ENCODE results near the gene PLA2G4A.
"Not testable (repeated sequence)": the region's sequence is repeated elsewhere in the genome, so short reads cannot be mapped to it uniquely, and the experiment has no call there.

Gene PLA2G4A

DNA sequence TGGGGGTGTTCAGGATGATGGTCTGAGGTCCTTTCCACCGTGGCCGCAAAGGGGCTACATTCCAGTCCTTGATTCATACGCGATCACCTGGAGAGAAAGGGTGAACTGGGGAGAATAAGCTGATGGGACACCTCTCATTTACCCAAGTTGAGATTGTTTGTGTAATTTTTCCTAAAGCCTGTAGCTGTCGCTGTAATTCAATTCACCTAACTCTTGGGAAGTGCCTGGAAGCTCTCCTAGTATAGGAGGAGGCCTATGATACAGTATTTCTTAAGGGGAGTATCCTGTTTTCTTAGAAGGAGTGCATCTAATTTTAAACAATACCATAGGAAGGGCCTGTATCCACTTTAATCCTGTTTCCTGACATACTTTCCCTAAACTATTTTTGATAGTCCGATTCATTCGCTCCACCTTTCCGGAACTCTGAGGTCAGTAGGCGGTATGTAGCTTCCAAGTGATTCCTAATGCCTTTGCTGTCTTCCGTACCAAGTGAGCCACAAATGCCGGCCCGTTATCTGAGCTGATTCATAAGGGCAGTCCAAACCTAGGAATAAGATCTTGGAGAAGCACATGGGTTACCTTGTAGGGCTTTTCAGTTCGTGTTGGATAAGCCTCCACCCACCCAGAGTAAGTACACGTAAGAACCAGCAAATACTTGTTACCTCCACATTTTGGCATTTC, 88.5 kb downstream of the PLA2G4A start:
- not testable (repeated sequence) for DNase-seq

DNA sequence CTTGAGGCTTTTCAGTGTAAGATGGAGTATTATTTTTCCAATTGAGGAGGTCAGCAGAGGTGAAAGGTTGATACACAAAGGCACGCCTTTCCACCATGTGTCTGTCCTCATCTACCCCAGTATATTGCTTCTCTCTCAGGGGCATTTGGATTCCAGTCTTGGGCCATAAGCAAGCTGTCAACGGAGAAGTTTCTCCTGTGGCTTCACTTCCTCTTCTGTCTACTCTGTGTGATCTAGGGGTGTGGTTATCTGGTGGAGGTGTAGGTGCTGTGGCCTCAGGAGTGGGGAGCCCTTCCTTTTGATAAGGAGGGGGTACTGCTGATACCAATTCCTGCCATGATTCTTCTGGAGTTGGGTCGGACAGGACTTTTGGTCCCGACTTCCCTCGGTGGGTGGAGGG, 92.6 kb downstream of the PLA2G4A start:
- not testable (repeated sequence) for DNase-seq

DNA sequence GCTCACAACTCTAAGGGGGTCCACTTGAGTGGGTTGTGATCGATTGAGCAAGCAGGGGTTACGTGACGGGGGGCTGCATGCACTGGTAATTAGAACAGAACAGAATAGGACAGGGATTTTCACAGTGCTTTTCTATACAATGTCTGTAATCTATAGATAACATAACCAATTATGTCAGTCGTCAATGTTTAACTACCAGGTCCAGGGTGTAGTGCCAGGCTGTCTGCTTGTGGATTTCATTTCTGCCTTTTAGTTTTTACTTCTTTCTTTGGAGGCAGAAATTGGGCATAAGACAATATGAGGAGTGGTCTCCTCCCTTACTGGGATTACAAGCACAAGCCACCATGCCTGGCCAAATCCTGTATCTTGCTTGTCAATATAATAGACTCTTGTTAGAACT, 94.1 kb downstream of the PLA2G4A start:
- not testable (repeated sequence) for DNase-seq

DNA sequence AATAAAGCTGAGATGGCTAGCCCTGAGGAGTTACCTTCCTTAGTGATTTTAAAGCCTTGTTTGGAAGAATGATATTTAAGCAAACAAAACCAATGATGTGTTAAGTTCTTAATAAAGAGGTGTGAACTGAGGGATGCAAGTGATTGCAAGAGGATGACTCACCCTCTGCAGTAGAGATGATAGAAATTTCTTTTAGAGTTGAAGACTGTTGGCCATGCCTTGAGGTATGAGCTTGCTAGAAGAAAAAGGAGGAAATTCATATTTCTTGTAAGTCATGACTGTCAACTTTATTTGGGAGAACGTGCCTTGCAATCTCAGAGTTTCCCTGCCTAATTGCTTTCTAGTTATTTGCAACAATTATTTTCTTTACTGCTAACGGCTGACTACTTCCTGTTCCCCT, 94.7 kb downstream of the PLA2G4A start:
- DNase-seq: no peak

DNA sequence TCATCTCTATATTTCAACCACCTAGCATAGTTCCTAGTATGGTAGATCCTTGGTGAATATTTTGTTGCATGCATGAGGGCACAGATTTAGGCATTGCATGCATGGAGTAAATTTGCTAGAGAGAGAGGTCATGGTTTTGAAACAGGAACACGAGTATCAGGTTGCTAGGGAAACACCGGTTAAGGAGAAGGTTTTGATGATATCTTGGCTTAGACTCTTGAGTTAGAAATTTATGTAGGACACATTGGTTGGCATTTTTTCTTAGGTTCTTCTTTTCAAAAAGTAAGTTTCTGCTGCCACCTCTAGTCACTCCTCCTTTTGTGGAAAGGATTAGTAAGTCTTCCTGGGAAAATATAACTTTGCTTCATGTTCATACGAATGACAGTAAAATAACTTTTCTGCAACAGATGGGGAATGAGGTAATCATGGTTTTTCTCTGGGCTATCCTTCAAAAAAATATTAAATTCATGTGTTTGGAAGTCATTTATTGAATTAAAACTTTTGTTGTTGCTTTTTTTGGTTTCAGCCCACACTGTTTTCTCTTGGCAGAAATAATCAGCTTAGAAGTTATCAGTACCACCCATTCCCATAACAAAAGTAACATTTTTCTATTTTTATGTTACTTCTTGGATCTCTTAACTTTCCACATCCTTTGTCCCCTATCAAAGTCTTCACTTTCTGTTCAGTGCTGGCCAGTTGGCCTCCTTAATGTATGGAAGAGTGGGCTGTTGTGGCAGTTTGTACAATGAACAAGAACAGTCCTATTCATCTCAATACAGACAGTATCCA, 97.3 kb downstream of the PLA2G4A start:
- DNase-seq: no peak

DNA sequence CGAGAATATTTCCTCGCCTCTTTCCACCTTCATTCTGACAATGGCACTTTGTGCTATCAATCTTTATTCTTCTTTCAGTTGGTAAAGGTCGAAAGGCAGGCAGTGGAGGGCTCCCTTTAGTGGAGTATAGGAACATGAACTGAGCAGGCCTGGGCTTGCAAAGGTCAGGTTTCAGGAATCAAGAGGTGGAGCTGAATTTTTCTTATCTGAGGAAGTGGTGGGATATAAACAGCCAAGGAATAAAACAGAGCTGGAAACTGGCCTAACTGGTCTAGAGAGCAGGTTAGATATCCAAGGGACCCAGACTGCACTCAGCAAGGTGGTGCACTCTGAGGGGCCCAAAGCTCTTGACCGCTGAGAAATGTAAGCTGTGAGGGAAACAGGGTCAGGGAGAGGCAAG, 99.1 kb downstream of the PLA2G4A start:
- DNase-seq: no peak

DNA sequence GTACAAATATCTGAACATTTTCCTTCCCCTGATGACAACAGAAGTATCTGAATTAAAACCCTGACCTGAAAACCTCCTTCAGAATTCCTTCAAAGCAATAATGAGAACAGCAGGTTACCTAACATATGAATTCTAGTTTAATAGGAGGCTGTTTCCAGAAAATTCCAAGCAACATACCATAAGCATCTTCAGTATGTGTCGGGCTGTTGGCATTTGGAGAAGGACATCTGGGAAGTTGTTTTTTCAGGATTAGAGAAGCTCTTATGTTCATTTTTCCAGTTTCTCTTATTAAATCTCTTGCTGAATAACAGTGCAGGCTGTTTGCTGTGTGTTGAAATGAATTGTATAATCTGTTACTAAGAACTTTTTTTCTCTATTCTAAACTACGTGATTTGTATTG, 101.5 kb downstream of the PLA2G4A start:
- DNase-seq: no peak

DNA sequence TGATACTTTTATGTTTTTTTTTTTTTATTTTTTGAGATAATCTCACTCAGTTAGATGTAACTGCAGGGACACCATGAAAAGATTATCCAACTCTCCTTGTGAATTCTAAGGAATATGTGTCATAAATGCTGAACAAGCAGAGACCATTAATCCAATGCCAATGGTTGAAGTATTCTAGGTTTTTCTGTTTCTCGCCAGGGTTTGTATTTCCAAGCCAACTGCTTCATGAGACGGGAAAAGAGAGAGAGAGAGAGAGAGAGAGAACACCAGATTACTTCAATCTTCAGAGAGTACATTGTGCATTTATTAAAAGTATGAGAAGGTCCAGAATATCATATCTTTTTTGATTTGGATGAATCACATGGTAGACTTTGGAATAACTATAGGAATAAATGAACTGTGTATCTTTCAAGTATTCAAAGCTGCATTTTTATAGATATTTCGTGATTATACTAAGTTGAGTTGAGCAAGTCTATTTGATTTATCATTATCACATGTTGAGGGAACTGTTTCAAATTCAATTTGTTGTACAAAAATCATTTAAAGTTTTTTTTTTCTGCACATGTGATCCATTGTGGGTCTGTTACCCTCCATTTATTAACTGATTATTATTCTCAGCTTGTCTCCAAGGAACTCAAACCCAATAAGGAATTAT, 108.4 kb downstream of the PLA2G4A start:
- no peak for DNase-seq

DNA sequence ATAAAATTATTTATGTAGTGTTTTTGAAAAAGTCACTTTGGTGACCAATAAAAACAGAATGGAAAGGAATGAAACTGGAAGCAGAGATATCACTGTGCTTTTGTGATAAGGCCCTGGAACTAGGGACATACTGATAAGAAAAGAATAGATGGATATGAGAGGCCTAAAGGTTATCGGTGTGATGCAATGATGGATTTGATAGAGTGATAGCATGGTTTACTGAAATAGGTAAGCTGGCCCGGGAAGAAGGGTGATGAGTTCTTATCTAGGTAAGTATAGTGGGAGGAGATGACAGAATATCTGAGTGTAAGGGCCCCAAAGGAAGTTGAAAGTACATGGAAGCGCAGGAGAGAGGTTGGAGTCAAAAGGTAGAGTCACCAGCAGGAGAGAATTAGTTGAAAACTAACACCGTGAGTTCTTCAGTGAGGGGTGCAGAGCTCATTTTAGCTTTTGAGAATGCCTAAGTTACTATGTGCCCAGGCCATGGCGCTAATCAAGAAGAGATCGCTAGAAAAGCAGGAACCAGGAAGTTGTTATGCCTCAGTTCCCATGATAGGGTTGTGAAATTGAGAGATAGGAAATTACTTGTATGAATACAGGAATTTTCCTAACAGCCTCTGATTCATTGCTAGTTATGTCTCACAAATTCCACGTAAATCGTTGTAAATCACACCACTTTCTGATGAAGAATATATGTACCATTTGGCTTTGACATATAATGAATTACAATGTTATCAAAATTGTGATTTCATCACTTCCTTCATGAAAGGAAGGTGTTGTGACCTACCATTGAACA, 115.3 kb downstream of the PLA2G4A start:
- DNase-seq: no peak

DNA sequence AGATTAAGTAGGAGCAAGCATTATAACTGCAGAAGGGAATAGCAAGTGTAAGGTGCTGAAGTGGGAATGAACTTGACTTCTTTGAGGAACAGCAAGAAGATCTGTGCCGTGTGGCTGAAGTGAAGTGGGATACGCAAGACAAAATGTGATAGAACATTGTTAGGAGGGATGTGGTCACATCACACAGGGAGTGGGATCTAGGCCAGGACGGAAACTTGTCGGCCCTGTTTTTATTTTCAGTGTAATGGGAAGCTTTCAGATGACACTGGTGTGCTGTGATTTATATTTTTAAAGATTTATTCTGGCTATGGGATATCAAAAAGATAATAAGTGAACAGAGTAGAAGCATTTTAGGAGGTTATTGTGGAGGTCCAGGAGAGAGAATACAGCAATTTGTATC, 116.4 kb downstream of the PLA2G4A start:
- DNase-seq: no peak

DNA sequence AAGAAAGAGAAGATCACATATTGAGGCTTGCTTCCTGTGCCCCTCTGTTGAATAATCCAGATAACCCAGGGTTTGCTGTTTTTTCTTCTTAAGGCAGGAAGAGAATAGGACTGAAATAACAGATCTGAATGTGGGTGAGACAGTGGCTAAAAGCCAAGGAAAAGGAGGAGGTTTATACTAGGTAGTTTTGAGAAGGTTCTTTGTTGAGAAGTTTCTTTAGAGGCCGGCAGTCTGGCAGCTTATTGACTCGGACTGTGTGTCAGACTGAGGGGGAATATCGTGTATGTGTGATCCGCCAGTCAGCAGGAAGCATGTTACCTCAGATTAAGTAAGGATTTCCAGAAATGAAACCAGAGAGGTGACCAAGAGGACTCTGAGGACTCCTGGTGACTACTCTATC, 119.8 kb downstream of the PLA2G4A start:
- DNase-seq: no peak

DNA sequence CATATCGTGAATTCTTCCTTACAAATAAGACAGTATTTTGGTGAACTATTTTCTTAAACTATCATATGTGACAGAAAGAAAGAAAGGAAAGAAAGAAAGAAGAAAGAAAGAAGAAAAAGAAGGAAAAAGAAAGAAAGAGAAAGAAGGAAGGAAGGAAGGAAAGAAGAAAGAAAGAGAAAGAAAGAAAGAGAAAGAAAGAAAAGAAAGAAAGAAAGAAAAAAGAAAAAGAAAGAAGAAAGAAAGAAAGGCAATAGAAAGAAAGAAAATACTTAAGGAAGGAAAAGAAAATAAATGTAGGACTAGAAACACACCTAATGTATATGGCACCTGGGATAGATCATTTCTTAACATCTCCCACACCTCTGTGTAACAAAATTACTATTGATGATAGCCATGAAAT, 120.4 kb downstream of the PLA2G4A start:
- no peak for DNase-seq

DNA sequence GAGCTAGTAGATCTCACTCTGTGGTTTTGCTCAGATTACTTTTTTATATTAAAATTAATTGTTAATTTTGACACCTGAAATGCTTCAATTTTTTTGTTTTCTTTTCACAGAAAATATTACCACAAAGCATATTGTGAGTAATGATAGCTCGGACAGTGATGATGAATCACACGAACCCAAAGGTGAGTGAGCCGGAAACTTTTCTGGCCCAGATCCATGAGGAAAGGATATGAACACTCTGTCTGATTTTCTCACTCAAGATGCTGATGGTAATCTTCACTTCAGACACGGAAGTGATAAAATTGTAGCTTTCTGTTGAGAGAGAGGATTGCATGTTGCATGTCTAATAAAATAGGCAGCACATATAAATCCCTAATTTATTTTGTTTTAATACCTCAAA, 121.8 kb downstream of the PLA2G4A start:
- DNase-seq: no peak

DNA sequence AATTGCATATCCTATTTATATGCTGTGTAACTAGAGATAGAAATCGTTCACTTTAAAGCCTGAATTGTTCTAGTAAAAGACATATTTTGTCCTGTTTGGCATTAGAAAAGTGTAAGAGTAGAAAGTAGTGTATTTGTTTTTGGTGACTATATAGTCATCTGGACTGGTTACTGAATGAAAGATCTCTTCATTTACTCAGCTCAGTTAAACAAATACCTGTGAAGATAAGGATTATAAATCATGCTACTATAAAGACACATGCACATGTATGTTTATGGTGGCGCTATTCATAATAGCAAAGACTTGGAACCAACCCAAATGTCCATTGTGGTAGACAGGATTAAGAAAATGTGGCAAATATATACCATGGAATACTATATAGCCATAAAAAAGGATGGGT, 125.1 kb downstream of the PLA2G4A start:
- no peak for DNase-seq

DNA sequence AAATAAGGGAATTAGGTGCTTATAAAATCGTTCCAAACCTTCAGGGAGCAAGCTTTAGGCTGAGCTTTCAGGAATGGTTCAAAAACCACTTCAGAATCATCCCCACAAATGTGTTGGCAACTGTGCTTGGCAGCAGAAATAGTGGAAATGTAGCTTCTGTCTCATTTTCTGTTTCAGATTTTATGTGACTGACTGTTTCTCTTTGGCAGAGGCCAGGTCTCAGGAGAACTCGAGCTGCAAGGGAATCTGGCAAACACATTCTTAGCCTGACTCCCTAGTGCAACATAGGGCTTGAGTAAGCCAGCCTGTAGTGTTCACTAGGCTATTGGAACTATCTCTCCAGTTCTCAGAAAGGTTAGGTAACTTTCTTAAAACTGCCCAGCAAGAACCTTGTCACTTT, 128.6 kb downstream of the PLA2G4A start:
- DNase-seq: no peak

DNA sequence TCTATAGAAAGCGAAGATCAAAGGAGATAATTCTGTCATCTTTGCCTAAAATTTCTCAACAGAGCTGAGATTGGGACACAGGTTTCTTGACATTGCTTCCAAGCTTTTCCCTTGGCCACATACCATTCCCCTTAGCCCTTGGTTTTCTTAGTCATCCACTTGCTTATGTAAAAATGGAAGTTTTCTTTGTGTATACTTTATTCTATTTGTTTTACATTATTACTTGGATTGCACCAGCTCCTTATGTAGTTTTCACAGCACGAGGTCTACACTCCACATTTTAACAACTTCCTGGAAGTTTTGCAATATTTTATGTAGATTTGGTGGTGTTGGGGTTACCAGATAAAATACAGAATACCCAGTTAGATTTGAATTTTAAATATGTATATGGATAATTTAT, 129.8 kb downstream of the PLA2G4A start:
- no peak for DNase-seq

DNA sequence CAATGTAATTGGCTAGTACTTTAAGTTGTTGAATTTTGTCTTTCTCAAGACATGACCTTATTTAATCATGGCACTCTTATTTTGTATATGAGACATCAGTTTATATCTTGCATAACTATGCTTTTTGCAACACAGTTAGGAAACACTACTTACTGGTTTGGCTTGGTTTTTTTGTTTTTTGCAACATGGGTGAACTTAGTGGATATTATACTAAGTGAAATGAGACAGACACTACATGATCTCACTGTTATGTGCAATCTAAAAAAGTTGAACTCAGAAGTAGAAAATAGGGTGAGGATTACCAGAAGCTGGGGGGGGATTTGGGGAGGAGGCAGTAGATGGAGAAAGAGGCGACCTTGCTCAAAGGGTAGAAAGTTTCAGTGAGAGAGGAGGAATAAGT, 132.1 kb downstream of the PLA2G4A start:
- no peak for DNase-seq

DNA sequence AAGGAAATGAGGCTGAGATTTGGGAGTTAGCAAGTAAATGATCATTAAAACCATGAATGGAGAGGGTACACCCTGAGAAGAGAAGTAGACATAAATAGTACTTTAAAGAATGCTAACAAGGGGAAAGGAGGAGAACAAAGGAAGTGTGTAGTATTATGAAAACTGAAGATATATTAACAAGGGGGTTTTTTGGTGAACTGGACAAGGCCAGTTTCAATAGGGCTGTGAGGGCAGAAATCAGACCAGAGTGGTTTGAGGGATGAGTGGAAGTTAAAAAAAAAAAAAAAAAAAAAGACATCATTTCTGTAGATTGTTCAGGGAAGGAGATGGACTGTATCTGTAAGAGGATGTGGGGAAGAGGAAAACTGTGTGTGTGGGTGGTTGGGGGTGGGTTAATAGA, 137.1 kb downstream of the PLA2G4A start:
- DNase-seq: no peak

DNA sequence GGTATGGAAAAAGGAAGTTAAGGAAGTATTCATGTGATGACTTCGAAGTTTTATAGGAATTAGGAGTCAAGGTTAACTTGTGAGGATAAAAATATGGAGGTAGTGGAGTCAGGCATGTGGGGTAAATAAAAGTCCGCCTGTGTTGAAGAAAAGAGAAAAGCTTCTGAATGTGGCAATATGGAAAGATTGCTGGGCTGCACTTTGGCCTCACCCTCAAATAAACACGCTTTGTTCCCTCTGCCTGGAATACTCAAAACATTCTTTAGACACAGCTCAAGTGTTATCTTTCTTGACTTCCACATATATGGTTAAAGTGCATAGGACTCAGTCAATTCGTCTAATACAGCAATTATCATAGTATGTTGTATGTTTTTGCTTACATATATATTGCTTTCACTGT, 137.7 kb downstream of the PLA2G4A start:
- no peak for DNase-seq

DNA sequence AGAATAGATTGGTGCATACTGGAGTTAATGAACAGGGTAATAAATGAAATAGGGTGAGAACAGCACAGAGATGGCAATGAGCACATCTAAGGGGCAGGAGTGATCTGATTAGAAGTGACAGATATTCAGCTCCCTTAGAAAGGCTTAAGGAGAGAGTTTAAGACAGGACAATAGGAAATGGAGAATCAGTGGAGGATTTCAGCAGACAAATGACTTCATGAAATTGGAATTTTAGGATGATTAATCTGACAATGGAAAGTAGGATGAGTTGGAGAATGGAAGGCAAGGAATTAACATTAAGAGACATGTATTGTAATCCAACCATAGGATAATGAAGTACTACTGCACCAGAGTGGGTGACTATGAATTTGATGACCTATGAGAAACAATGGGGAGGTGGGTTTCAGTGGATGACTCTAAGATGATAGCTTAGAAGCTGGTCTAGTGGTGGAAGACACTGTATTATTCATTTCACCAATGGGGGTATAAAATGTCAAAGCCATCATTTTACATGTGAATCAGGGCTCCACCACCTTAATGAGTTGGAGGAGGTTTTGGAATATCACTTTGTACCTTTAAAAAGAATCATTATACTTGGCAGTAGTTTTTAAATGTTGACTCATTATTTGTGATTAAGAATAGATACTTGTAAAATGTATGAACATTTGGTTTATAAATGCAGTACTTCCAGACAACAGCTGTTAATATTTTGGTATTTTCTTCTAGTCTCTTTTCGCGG, 139.1 kb downstream of the PLA2G4A start:
- no peak for DNase-seq

DNA sequence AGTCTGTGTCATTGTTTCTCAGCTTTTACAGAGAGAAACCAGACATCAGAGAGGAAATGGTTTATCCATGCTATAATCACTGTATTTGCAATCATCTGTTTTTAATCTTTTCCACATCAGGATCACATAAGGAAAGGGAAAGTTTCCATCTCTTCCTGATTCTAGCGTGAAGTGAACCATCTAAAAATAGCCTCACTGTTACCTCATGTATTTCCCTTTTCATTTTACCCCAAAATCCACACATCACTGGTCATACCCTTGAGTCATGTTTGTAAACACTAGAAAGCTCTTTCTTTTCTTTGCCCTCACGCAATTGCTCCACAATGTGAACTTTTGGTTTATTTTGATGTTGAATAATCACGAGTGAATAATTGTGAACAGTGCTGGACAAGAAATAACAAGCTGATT, 146.0 kb downstream of the PLA2G4A start:
- no peak for DNase-seq
